B cell (primary cell): ENCODE results near the gene SLC35F2. TPM values are rescaled to one million over a fixed set of nuclear protein-coding genes. Genes with fewer than 3 reads are reported as not detected.

ENCODE experiments used
- ATAC-seq: fragments of 200-7000 bp; cut with Tn5 transposase; one replicate; pipeline ENCODE4 v1.10.0; 2021; ENCODE audit warnings: low read depth, mild to moderate bottlenecking, moderate number of reproducible peaks, moderate library complexity
- CTCF ChIA-PET: fragments of 350-600 bp; sonication (Branson Sonifier 250); formaldehyde crosslinking; loops from one replicate; lab custom pipeline; 2021; ENCODE audit warnings: antibody characterized with exemption, inconsistent platforms; lab: Charles Lee
- POLR2A ChIA-PET: fragments of 350-600 bp; sonication (Branson Sonifier 250); formaldehyde crosslinking; loops from one replicate; lab custom pipeline; 2021; ENCODE audit warnings: antibody characterized with exemption; lab: Charles Lee
- DNase-seq: peaks from one replicate; pipeline ENCODE4 v3.0.0; 2013
- H2AFZ ChIP-seq: 2 replicates; pipeline ENCODE4 v1.6.1; 2012; ENCODE audit warnings: mild to moderate bottlenecking, low read depth, low read length; ENCODE audit not compliant: insufficient read depth, poor library complexity, severe bottlenecking
- H3K27ac ChIP-seq, 2 donors: 1 replicate in 1 of 2; 2 replicates in 1 of 2; pipeline ENCODE4 v1.5.1; 2012 to 2013; ENCODE audit warnings: low read length in 2 of 2, mild to moderate bottlenecking in 2 of 2, moderate library complexity in 1 of 2
- H3K27me3 ChIP-seq, 4 experiments: fragments of 200-600 bp in 1 of 4; sonication (generic) in 1 of 4; replicated peaks in 1 of 4; 1 replicate in 2 of 4; 2 replicates in 2 of 4; pipeline versions ENCODE4 v1.6.1 to v1.7.0; 2013 to 2016; ENCODE audit warnings: low read length in 3 of 4, mild to moderate bottlenecking in 2 of 4, mixed read lengths in 1 of 4, moderate library complexity in 1 of 4; ENCODE audit not compliant: insufficient read depth in 4 of 4, control insufficient read depth in 3 of 4; ENCODE audit errors: control extremely low read depth in 1 of 4
- H3K36me3 ChIP-seq, 2 experiments: replicated peaks in 1 of 2; 1 replicate in 1 of 2; 2 replicates in 1 of 2; pipeline versions ENCODE4 v1.6.1 to v1.7.1; 2013; ENCODE audit warnings: low read length in 1 of 2; ENCODE audit not compliant: insufficient read depth in 2 of 2, control insufficient read depth in 1 of 2; ENCODE audit errors: control extremely low read depth in 1 of 2, extremely low read depth in 1 of 2
- H3K4me1 ChIP-seq, 2 donors: fragments of 200-600 bp in 1 of 2; sonication (generic) in 1 of 2; 1 replicate in 1 of 2; 2 replicates in 1 of 2; pipeline versions ENCODE4 v1.5.1 to v1.6.1; 2013 to 2017; ENCODE audit warnings: low read length in 2 of 2; ENCODE audit not compliant: control insufficient read depth in 2 of 2, insufficient read depth in 2 of 2
- H3K4me2 ChIP-seq: replicated peaks from 2 replicates; pipeline ENCODE3; 2012; ENCODE audit warnings: mild to moderate bottlenecking, low read depth, low read length; ENCODE audit not compliant: poor library complexity, severe bottlenecking
- H3K4me3 ChIP-seq, 5 experiments: fragments of 200-600 bp in 1 of 5; sonication (generic) in 1 of 5; 1 replicate in 3 of 5; 2 replicates in 2 of 5; pipeline versions ENCODE4 v1.5.1 to v1.7.0; 2011 to 2016; ENCODE audit warnings: low read length in 4 of 5, mild to moderate bottlenecking in 4 of 5, low read depth in 2 of 5, control low read depth in 1 of 5, moderate library complexity in 1 of 5; ENCODE audit not compliant: insufficient read depth in 1 of 5; ENCODE audit errors: control extremely low read depth in 1 of 5, extremely low read depth in 1 of 5
- H3K79me2 ChIP-seq: fragments of 200-600 bp; sonication (generic); one replicate; pipeline ENCODE4 v1.6.0; 2016; ENCODE audit warnings: low read length; ENCODE audit not compliant: control insufficient read depth, insufficient read depth
- H3K9ac ChIP-seq: fragments of 200-600 bp; sonication (generic); 2 replicates; pipeline ENCODE4 v1.6.1; 2017; ENCODE audit warnings: mild to moderate bottlenecking, low read length, moderate library complexity
- H3K9me3 ChIP-seq, 3 donors: one replicate each; pipeline versions ENCODE4 v1.6.1 to v1.7.1; 2013; ENCODE audit warnings: low read length in 2 of 3; ENCODE audit not compliant: control insufficient read depth in 2 of 3, insufficient read depth in 1 of 3; ENCODE audit errors: control extremely low read depth in 1 of 3
- H4K20me1 ChIP-seq: 2 replicates; pipeline ENCODE4 v1.6.0; 2012; ENCODE audit warnings: mild to moderate bottlenecking, low read length; ENCODE audit not compliant: insufficient read depth, control insufficient read depth, poor library complexity, severe bottlenecking
- H3K27ac Mint-ChIP-seq: one replicate; pipeline ENCODE4 v1.8.0; 2021; ENCODE audit warnings: mixed read lengths
- H3K27me3 Mint-ChIP-seq: one replicate; pipeline ENCODE4 v1.8.0; 2021; ENCODE audit warnings: mixed read lengths
- H3K4me1 Mint-ChIP-seq: one replicate; pipeline ENCODE4 v1.8.0; 2021; ENCODE audit warnings: mixed read lengths
- H3K4me3 Mint-ChIP-seq: one replicate; pipeline ENCODE4 v1.8.0; 2021; ENCODE audit warnings: mixed read lengths
- H3K9me3 Mint-ChIP-seq: one replicate; pipeline ENCODE4 v1.8.0; 2022; ENCODE audit warnings: mixed read lengths; ENCODE audit not compliant: insufficient read depth
- CTCF ChIP-seq: fragments of 200-600 bp; IDR thresholded peaks from one replicate; pipeline ENCODE4 v1.8.0; 2022; ENCODE audit warnings: antibody characterized with exemption, mild to moderate bottlenecking
- EZH2 ChIP-seq: IDR thresholded peaks from 2 replicates; pipeline ENCODE4 v1.6.1; 2012; ENCODE audit warnings: borderline replicate concordance, low read depth, mild to moderate bottlenecking, moderate library complexity, low read length; ENCODE audit not compliant: insufficient read depth, poor library complexity, severe bottlenecking
- WGBS: methylation state at CpG from one replicate; pipeline ENCODE4 v1.1.5; 2013; ENCODE audit warnings: missing lambda C conversion rate; ENCODE audit not compliant: insufficient coverage; 5-methylcytosine and 5-hydroxymethylcytosine counted together
- intact Hi-C: fragments of 100-400 bp; cut with micrococcal nuclease; formaldehyde crosslinking; loops from one replicate; pipeline ENCODE4 v1.10.0; 2022
- polyA plus RNA-seq: library from polyadenylated mRNA; depleted of rRNA; stranded (reverse); fragments of >200 nt; gene quantifications from 2 replicates; pipeline ENCODE4 v1.2.3, GENCODE V29; 2012
- total RNA-seq, 2 donors: library from RNA; stranded (reverse); fragments of 120-200 nt in 1 of 2; gene quantifications; 1 replicate in 1 of 2; 2 replicates in 1 of 2; pipeline versions ENCODE4 v1.2.3 to v1.2.4, GENCODE V29; 2013 to 2022

SLC35F2 gene
- total and polyA plus RNA-seq, 2 donors (not counting 1 experiment from before 2014, with no cell fraction given): 10.9 TPM

- Mint-ChIP-seq H3K27ac (no peak overlapping the region), H3K4me3 (no peak overlapping the region), H3K4me1 (no peaks in the 10 kb centered on the region), H3K27me3 (peaks cover 15% of the 10 kb centered on the region), H3K9me3 (no peaks in the 10 kb centered on the region)
- Histone ChIP-seq H3K4me1 (no peaks in the 10 kb centered on the region), H3K36me3 (no peaks in the 10 kb centered on the region), H4K20me1 (no peaks in the 10 kb centered on the region), H3K9me3 (no peaks in the 10 kb centered on the region), H3K27me3 (peaks cover 0 to 4% (median 0%) of the 10 kb centered on the region in 4 experiments), H3K4me3 (no peak overlapping the region), H3K4me2 (no peak overlapping the region), H3K79me2 (no peaks in the 10 kb centered on the region), H2AFZ (no peak overlapping the region), H3K9ac (no peak overlapping the region), H3K27ac (no peak overlapping the region)
- CTCF ChIA-PET: no interaction called here
- ATAC-seq (no peak), DNase-seq (no peak)
- POLR2A ChIA-PET: no interaction called here
- 0% methylated on average over 1 of the region's 9 CpGs for WGBS
- no peak for TF ChIP-seq CTCF
- no peak for TF ChIP-seq EZH2
- intact Hi-C loops: no loop called here
These were observed 107.5 kb downstream of the SLC35F2 start for GRCh38 chr11:107751082-107751481.

- no peak overlapping the region for H3K27ac Mint-ChIP-seq
- DNase-seq: no peak
These were observed 108.3 kb downstream of the SLC35F2 start for GRCh38 chr11:107750313-107750712.

More at GRCh38 chr11:107750313-107750712, 108.3 kb downstream of the SLC35F2 start:
- H3K4me3 Mint-ChIP-seq: no peak overlapping the region
- Histone ChIP-seq H4K20me1 (no peaks in the 10 kb centered on the region), H3K9ac (no peak overlapping the region), H3K36me3 (no peaks in the 10 kb centered on the region), H2AFZ (no peak overlapping the region), H3K4me2 (no peak overlapping the region), H3K4me1 (no peaks in the 10 kb centered on the region), H3K79me2 (no peaks in the 10 kb centered on the region), H3K27ac (no peak overlapping the region), H3K9me3 (no peaks in the 10 kb centered on the region), H3K4me3 (no peak overlapping the region), H3K27me3 (peaks cover 0 to 4% (median 0%) of the 10 kb centered on the region in 4 experiments)
- no peak for ATAC-seq
- intact Hi-C loops: no loop called here
- no peaks in the 10 kb centered on the region for H3K4me1 Mint-ChIP-seq
- no peak for TF ChIP-seq CTCF
- no peak for TF ChIP-seq EZH2
- no peaks in the 10 kb centered on the region for H3K9me3 Mint-ChIP-seq
- peaks cover 14% of the 10 kb centered on the region for H3K27me3 Mint-ChIP-seq
- CTCF ChIA-PET: no interaction called here
- WGBS: 96% methylated on average over 10 of the region's 15 CpGs
- POLR2A ChIA-PET: no interaction called here
